Heart left ventricle (tissue), 13 donors: ENCODE measurements around the gene BIN2.

Experiments
- CTCF ChIP-seq, 12 donors: fragments of 200-600 bp; sonication (generic) in 4 of 12; IDR thresholded peaks; one replicate each; pipeline versions ENCODE4 v1.5.0 to v1.8.0; 2018 to 2022; ENCODE audit warnings: antibody characterized with exemption in 12 of 12, mild to moderate bottlenecking in 5 of 12
- POLR2A ChIP-seq, 2 donors: fragments of 450-650 bp; IDR thresholded peaks; one replicate each; pipeline ENCODE4 v1.6.1; 2017; ENCODE audit warnings: antibody characterized with exemption in 2 of 2, mild to moderate bottlenecking in 2 of 2, moderate library complexity in 2 of 2
- donor health status: ischemic (EF 13 %, LVEDD 7.1; RV severe dilation, severe dysfunction).
- donor health status: DM: no; HTN: yes; CAD: no.
- donor health status: DM: no; HTN: no; CAD: no.
- donor health status: ischemic (EF 25% LVEDD 6.9; RV normal size, moderate dysfunction).
- donor health status: ischemic (EF 25% LVEDD 5.7; RV mildly dilated, moderate dysfunction).
- donor health status: ischemic (EF 35%, LVEDD 5.7; RV mildly dilated, moderate dysfunction).
- donor health status: nonischemic (EF 11% LVEDD 7.7; RV severe dilation, severe dysfunction).
- donor health status: DM: yes; HTN: yes; CAD: no.
- donor health status: PGD.
- donor health status: ischemic (EF 29% LVEDD 5.4; RV normal size, mild dysfunction).
- donor health status: nonischemic (EF 23%, LVEDD 6.1; RV moderate dilation, normal function).

- TF ChIP-seq POLR2A (IDR thresholded peaks at IDR 0.05) (no peak), CTCF (IDR thresholded peaks at IDR 0.05) (no peak)
Measured at GRCh38 chr12:51306507-51306906, 17.5 kb downstream of the BIN2 start.
